Type B pancreatic cell (in vitro differentiated cells): ENCODE data around the gene SGIP1. TPM values are rescaled to one million over a fixed set of nuclear protein-coding genes. Genes with fewer than 3 reads are reported as not detected.
"Not testable (repeated sequence)": the region's sequence is repeated elsewhere in the genome, so short reads cannot be mapped to it uniquely, and the experiment has no call there.

ENCODE experiments used
- DNase-seq: peaks from one replicate; pipeline ENCODE4 v3.0.0; 2021; ENCODE audit warnings: mixed read lengths; ENCODE audit not compliant: unreplicated experiment; ENCODE audit errors: extremely low spot score
- H3K27ac Mint-ChIP-seq: 2 replicates; pipeline ENCODE4 v1.8.0; 2021; ENCODE audit warnings: mild to moderate bottlenecking, mixed read lengths
- H3K27me3 Mint-ChIP-seq: 2 replicates; pipeline ENCODE4 v1.8.0; 2021; ENCODE audit warnings: mixed read lengths
- H3K36me3 Mint-ChIP-seq: 2 replicates; pipeline ENCODE4 v1.8.0; 2021; ENCODE audit warnings: mixed read lengths
- H3K4me1 Mint-ChIP-seq: one replicate; pipeline ENCODE4 v1.8.0; 2021; ENCODE audit warnings: mixed read lengths; ENCODE audit not compliant: unreplicated experiment
- H3K4me3 Mint-ChIP-seq: 2 replicates; pipeline ENCODE4 v1.8.0; 2021; ENCODE audit warnings: mild to moderate bottlenecking, mixed read lengths
- H3K9me3 Mint-ChIP-seq: 2 replicates; pipeline ENCODE4 v1.8.0; 2021; ENCODE audit warnings: mixed read lengths
- total RNA-seq: library from RNA; stranded (reverse); gene quantifications from 2 replicates; pipeline ENCODE4 v1.2.1, GENCODE V29; 2021; ENCODE audit warnings: low replicate concordance
- TF ChIP-seq, protein P1 (sequence below): fragments of 200-600 bp; sonication (generic); conservative IDR thresholded peaks from 2 replicates; pipeline ENCODE4 v1.5.0; 2021; ENCODE audit warnings: antibody characterized with exemption, mild to moderate bottlenecking

Gene SGIP1
- total RNA-seq, 1 donor from 2014 or later: 3.4 TPM

DNA sequence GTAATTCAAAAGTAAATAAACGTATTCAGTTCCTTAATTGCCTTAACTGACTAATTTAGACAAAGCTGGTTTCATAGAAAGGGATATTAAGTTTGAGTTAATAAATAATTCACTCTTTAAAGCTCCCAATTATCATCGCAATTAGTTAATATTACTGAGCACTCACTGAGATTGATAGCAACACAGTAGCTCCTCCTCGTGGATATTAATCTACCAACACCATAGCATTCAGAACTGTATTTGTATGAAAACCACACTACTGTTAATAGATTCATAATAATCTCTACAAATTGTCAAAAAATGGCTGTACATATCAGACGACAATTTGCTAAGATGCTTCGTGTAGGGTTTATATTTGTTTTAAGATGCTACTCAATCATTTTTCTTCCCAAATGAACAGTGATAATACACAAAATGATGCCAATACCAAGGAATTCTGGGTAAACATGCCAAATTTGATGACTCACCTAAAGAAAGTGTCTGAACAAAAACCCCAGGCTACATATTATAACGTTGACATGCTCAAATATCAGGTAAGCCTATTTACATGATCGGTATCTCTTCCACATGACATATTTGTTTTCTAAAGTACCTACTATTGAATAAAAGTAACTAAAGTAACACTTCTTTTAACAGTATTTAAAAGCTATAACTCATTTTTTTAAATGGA lies 199.5 kb downstream of the SGIP1 start:
- no peaks in the 10 kb centered on the region for H3K9me3 Mint-ChIP-seq
- no peaks in the 10 kb centered on the region for H3K27me3 Mint-ChIP-seq

DNA sequence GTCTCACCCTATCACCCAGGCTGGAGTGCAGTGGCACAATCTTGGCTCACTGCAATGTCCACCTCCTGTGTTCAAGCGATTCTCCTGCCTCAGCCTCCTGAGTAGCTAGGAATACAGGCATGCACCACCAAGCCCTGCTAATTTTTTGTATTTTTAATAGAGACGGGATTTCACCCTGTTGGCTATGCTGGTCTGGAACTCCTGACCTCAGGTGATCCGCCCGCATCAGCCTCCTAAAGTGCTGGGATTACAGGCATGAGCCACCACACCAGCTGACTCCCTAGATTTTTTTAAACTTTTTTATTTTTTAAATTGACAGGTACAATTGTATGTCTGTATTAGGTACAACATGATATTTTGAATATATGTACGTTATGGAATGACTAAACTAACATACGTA lies 200.6 kb downstream of the SGIP1 start:
- H3K9me3 Mint-ChIP-seq: not testable (repeated sequence)

More for the DNA sequence above, 199.5 kb downstream of the SGIP1 start:
- no peak overlapping the region for H3K4me3 Mint-ChIP-seq
- TF ChIP-seq, protein P1, sequence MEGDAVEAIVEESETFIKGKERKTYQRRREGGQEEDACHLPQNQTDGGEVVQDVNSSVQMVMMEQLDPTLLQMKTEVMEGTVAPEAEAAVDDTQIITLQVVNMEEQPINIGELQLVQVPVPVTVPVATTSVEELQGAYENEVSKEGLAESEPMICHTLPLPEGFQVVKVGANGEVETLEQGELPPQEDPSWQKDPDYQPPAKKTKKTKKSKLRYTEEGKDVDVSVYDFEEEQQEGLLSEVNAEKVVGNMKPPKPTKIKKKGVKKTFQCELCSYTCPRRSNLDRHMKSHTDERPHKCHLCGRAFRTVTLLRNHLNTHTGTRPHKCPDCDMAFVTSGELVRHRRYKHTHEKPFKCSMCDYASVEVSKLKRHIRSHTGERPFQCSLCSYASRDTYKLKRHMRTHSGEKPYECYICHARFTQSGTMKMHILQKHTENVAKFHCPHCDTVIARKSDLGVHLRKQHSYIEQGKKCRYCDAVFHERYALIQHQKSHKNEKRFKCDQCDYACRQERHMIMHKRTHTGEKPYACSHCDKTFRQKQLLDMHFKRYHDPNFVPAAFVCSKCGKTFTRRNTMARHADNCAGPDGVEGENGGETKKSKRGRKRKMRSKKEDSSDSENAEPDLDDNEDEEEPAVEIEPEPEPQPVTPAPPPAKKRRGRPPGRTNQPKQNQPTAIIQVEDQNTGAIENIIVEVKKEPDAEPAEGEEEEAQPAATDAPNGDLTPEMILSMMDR: no peak
- no peaks in the 10 kb centered on the region for H3K4me1 Mint-ChIP-seq
- DNase-seq: no peak
- no peak overlapping the region for H3K27ac Mint-ChIP-seq
- H3K36me3 Mint-ChIP-seq: no peaks in the 10 kb centered on the region

DNA sequence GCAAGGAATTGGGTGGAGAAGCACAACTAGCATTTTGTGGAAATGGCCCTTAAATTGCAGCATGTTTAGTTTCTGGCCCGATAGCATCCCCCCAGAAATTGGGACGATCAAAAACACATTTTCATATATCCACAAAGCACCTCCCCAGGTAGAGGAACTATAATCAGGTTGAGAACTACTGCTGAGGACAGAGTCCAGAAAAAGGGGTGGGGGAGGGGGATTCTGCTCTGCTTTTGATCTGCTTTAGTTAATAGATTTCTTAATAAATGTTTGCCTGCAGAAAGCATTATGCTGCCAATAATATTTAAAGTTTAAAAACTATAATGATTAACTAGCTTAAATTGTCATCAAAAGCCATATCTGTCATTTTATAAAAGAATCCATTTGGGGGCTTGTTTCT lies 203.9 kb downstream of the SGIP1 start:
- H3K4me3 Mint-ChIP-seq: no peak overlapping the region
- H3K9me3 Mint-ChIP-seq: no peaks in the 10 kb centered on the region
- DNase-seq: no peak
- H3K27me3 Mint-ChIP-seq: no peaks in the 10 kb centered on the region
- no peaks in the 10 kb centered on the region for H3K4me1 Mint-ChIP-seq
- no peaks in the 10 kb centered on the region for H3K36me3 Mint-ChIP-seq
- TF ChIP-seq, protein P1: no peak
- H3K27ac Mint-ChIP-seq: no peak overlapping the region

More for the DNA sequence above, 200.6 kb downstream of the SGIP1 start:
- H3K27me3 Mint-ChIP-seq, H3K27ac Mint-ChIP-seq, DNase-seq, H3K4me3 Mint-ChIP-seq, H3K36me3 Mint-ChIP-seq, H3K4me1 Mint-ChIP-seq: not testable (repeated sequence)

DNA sequence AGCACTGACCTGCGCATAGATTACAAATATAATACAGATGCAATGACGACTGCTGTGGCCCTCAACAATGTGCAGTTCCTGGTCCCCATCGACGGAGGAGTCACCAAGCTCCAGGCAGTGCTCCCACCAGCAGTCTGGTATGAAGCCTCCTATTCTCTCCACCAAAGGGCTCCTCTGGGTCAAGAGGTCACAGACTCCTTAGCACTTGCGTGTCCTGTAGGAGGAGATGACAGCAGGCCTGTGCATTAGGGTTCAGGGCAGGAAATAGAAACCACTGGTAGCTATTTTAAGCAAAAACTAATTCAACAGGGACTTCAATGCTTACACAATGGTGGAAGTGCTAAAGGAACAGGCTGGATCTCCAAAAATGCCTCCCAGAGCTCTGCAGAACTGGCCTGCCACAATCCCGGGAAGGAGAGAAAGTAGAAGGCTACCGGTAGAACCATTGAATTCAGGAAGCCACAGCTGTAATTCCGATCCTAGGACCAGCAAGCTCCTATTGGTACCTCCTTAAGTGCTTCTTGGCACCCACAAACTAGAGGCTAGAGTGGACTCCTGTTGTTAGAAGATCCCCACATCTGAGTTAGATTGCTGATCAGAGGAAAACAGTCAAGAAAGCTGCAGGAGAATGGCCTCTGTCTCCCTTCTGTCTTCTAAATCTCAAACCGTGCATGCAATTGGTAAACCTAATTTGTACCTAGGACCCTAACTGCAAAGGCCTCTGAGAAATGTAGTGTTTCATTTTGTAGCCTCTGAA lies 205.6 kb downstream of the SGIP1 start:
- no peaks in the 10 kb centered on the region for H3K4me1 Mint-ChIP-seq
- H3K36me3 Mint-ChIP-seq: no peaks in the 10 kb centered on the region
- TF ChIP-seq, protein P1: no peak
- no peak overlapping the region for H3K27ac Mint-ChIP-seq
- H3K4me3 Mint-ChIP-seq: no peak overlapping the region
- DNase-seq: no peak
- no peaks in the 10 kb centered on the region for H3K9me3 Mint-ChIP-seq
- H3K27me3 Mint-ChIP-seq: no peaks in the 10 kb centered on the region

DNA sequence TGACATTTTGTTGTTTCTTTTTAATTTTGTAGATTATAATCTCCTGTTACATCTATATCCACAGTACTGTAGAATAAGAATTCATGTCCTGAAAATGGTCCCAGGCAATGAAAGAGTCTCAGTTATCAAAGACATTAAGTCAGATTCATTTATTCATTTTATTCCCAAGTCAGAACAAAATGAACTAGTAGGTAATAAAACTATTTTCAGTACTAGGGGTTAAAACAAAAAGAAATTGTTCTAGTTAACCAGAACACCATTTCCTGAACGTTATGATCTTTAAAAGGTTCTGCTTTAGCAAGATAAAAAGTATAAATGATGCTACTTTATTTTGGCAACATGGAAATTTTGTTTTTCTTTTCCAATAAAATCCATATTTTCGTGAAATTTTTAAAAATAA lies 211.5 kb downstream of the SGIP1 start:
- no peaks in the 10 kb centered on the region for H3K36me3 Mint-ChIP-seq
- H3K27ac Mint-ChIP-seq: no peak overlapping the region
- H3K4me3 Mint-ChIP-seq: no peak overlapping the region
- H3K4me1 Mint-ChIP-seq: no peaks in the 10 kb centered on the region
- peaks cover 22% of the 10 kb centered on the region for H3K27me3 Mint-ChIP-seq
- DNase-seq: no peak
- H3K9me3 Mint-ChIP-seq: no peaks in the 10 kb centered on the region
- TF ChIP-seq, protein P1: no peak

DNA sequence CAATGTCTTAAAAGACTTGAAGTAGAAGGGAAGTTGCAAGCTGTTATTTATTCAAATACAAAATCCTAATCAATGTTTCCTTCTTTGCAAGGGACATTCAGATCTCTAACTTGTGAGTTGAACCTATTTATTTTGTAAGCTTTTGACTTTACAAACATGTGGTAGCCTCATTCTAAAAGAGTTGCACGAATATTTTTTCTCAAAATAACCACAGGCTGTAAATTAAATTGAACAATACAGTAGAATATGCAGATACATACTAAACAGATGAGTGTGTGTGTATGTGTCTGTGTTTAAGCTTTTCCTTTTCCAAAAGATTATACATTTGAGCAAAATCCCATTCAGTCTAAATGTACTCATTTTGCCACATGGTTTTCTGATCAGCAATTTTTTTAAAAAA lies 213.5 kb downstream of the SGIP1 start:
- DNase-seq: no peak
- Mint-ChIP-seq H3K27ac (no peak overlapping the region), H3K4me3 (no peak overlapping the region), H3K36me3 (no peaks in the 10 kb centered on the region), H3K9me3 (no peaks in the 10 kb centered on the region), H3K27me3 (peaks cover 38% of the 10 kb centered on the region), H3K4me1 (no peaks in the 10 kb centered on the region)
- TF ChIP-seq, protein P1: no peak
